H1 (cell line): ENCODE results near the gene SLC6A17. TPM values are rescaled to one million over a fixed set of nuclear protein-coding genes. Genes with fewer than 3 reads are reported as not detected.

Experiments
- CTCF ChIA-PET: fragments of 300-600 bp; sonication (Branson Sonifier 250); formaldehyde crosslinking; loops from one replicate; lab custom pipeline; 2021; ENCODE audit not compliant: partially characterized antibody; lab: Charles Lee
- POLR2A ChIA-PET: fragments of 300-600 bp; sonication (Branson Sonifier 250); formaldehyde crosslinking; loops from one replicate; lab custom pipeline; 2021; ENCODE audit warnings: inconsistent platforms; ENCODE audit not compliant: partially characterized antibody; lab: Charles Lee
- DNase-seq, 2 experiments: peaks; one replicate each; pipeline versions ENCODE4 v3.0.0 to v3.0.0-alpha.2; 2010 to 2022; ENCODE audit warnings: low spot score in 2 of 2, low read depth in 1 of 2, mixed read lengths in 1 of 2
- FAIRE-seq: peaks from 2 replicates; lab custom pipeline; 2011; peaks lifted over from hg19 to GRCh38; lab: Jason Lieb, UNC
- H2AFZ ChIP-seq: 2 replicates; pipeline ENCODE4 v1.8.1; 2012; ENCODE audit warnings: low read length, inconsistent platforms
- H2AK5ac ChIP-seq: 2 replicates; pipeline ENCODE4 v1.6.1; 2013; ENCODE audit warnings: low read depth, low read length
- H2BK120ac ChIP-seq: replicated peaks from 2 replicates; pipeline ENCODE3; 2013; ENCODE audit warnings: low read depth, low read length, inconsistent platforms
- H2BK12ac ChIP-seq: 2 replicates; pipeline ENCODE4 v1.6.1; 2013; ENCODE audit warnings: low read depth, low read length
- H2BK15ac ChIP-seq: 2 replicates; pipeline ENCODE4 v1.6.1; 2013; ENCODE audit warnings: low read length
- H2BK20ac ChIP-seq: 2 replicates; pipeline ENCODE4 v1.6.1; 2013; ENCODE audit warnings: low read length
- H2BK5ac ChIP-seq: 2 replicates; pipeline ENCODE4 v1.6.1; 2013; ENCODE audit warnings: low read depth, low read length
- H3K14ac ChIP-seq: 2 replicates; pipeline ENCODE4 v1.6.1; 2013; ENCODE audit warnings: inconsistent platforms; ENCODE audit not compliant: insufficient read length
- H3K18ac ChIP-seq: 2 replicates; pipeline ENCODE4 v1.6.1; 2013; ENCODE audit warnings: low read length; ENCODE audit errors: extremely low read depth
- H3K23ac ChIP-seq: 2 replicates; pipeline ENCODE4 v1.6.1; 2013; ENCODE audit warnings: inconsistent platforms; ENCODE audit not compliant: insufficient read length
- H3K23me2 ChIP-seq: 2 replicates; pipeline ENCODE4 v1.6.1; 2013; ENCODE audit warnings: low read depth, low read length
- H3K27ac ChIP-seq: 2 replicates; pipeline ENCODE4 v1.6.1; 2011; ENCODE audit warnings: low read depth, low read length, inconsistent platforms
- H3K27me3 ChIP-seq, 4 experiments: replicated peaks in 1 of 4; 1 replicate in 1 of 4; 2 replicates in 3 of 4; pipeline versions ENCODE4 v1.6.1 to v1.8.1; 2011 to 2013; ENCODE audit warnings: low read length in 3 of 4, mild to moderate bottlenecking in 3 of 4, inconsistent platforms in 2 of 4, mixed read lengths in 2 of 4, moderate library complexity in 1 of 4; ENCODE audit not compliant: control insufficient read depth in 3 of 4, insufficient read depth in 3 of 4; ENCODE audit errors: extremely low read depth in 1 of 4
- H3K36me3 ChIP-seq, 4 experiments: 2 replicates each; pipeline versions ENCODE4 v1.6.1 to v1.8.1; 2011 to 2013; ENCODE audit warnings: mild to moderate bottlenecking in 4 of 4, low read length in 3 of 4, moderate library complexity in 2 of 4, control low read depth in 1 of 4, inconsistent platforms in 1 of 4; ENCODE audit not compliant: insufficient read depth in 4 of 4, control insufficient read depth in 2 of 4
- H3K4ac ChIP-seq: replicated peaks from 2 replicates; pipeline ENCODE3; 2013; ENCODE audit warnings: low read length, low read depth, mixed read lengths, inconsistent platforms; ENCODE audit not compliant: insufficient read length
- H3K4me1 ChIP-seq, 4 experiments: replicated peaks in 1 of 4; 1 replicate in 1 of 4; 2 replicates in 3 of 4; pipeline versions ENCODE4 v1.6.1 to v1.8.1; 2011 to 2013; ENCODE audit warnings: low read length in 3 of 4, inconsistent platforms in 2 of 4, mixed read lengths in 1 of 4; ENCODE audit not compliant: insufficient read depth in 4 of 4, control insufficient read depth in 3 of 4
- H3K4me2 ChIP-seq, 2 experiments: 2 replicates each; pipeline versions ENCODE4 v1.6.1 to v1.8.1; 2011 to 2013; ENCODE audit warnings: low read depth in 2 of 2, low read length in 2 of 2, control low read depth in 1 of 2, inconsistent platforms in 1 of 2, mild to moderate bottlenecking in 1 of 2; ENCODE audit not compliant: insufficient read depth in 1 of 2
- H3K4me3 ChIP-seq, 4 experiments: fragments of 200-600, 300-600 bp in 1 of 4; sonication (generic), shearing (Covaris generic), sonication (Bioruptor Twin) in 1 of 4; 2 replicates each; pipeline versions ENCODE4 v1.5.1 to v1.8.1; 2011 to 2016; ENCODE audit warnings: low read length in 4 of 4, low read depth in 3 of 4, control low read depth in 2 of 4, inconsistent platforms in 2 of 4, mild to moderate bottlenecking in 2 of 4, mixed read lengths in 1 of 4, moderate library complexity in 1 of 4; ENCODE audit not compliant: insufficient read depth in 2 of 4; ENCODE audit errors: extremely low read depth in 1 of 4
- H3K56ac ChIP-seq: replicated peaks from 2 replicates; pipeline ENCODE3; 2013; ENCODE audit warnings: low read depth, mild to moderate bottlenecking, mixed read lengths, low read length, inconsistent platforms; ENCODE audit not compliant: insufficient read length
- H3K79me1 ChIP-seq: 2 replicates; pipeline ENCODE4 v1.6.1; 2013; ENCODE audit warnings: low read depth, low read length, control low read depth
- H3K79me2 ChIP-seq, 2 experiments: 2 replicates each; pipeline versions ENCODE4 v1.6.1 to v1.8.1; 2012 to 2013; ENCODE audit warnings: low read length in 2 of 2, mild to moderate bottlenecking in 2 of 2, inconsistent platforms in 1 of 2; ENCODE audit not compliant: insufficient read depth in 2 of 2, control insufficient read depth in 1 of 2
- H3K9ac ChIP-seq, 4 experiments: replicated peaks in 1 of 4; 1 replicate in 1 of 4; 2 replicates in 3 of 4; pipeline versions ENCODE4 v1.6.1 to v1.8.1; 2011 to 2013; ENCODE audit warnings: low read depth in 3 of 4, low read length in 3 of 4, control low read depth in 2 of 4, mild to moderate bottlenecking in 2 of 4, moderate library complexity in 2 of 4, inconsistent platforms in 1 of 4; ENCODE audit errors: extremely low read depth in 1 of 4
- H3K9me3 ChIP-seq, 2 experiments: 2 replicates each; pipeline versions ENCODE4 v1.6.1 to v1.8.1; 2012 to 2013; ENCODE audit warnings: mild to moderate bottlenecking in 2 of 2, moderate library complexity in 2 of 2, control low read depth in 1 of 2, inconsistent platforms in 1 of 2, low read depth in 1 of 2, low read length in 1 of 2, mixed read lengths in 1 of 2; ENCODE audit not compliant: insufficient read depth in 2 of 2
- H4K20me1 ChIP-seq, 2 experiments: replicated peaks in 1 of 2; 2 replicates each; pipeline versions ENCODE3 to v1.8.1; 2011 to 2013; ENCODE audit warnings: inconsistent platforms in 2 of 2, low read length in 2 of 2, mild to moderate bottlenecking in 1 of 2; ENCODE audit not compliant: insufficient read depth in 2 of 2, control insufficient read depth in 1 of 2
- H4K5ac ChIP-seq: 2 replicates; pipeline ENCODE4 v1.6.1; 2013; ENCODE audit warnings: low read length, low read depth, mixed read lengths, inconsistent platforms; ENCODE audit not compliant: insufficient read length
- H4K8ac ChIP-seq: 2 replicates; pipeline ENCODE4 v1.8.0; 2013; ENCODE audit warnings: mild to moderate bottlenecking, moderate library complexity, low read length, inconsistent platforms; ENCODE audit not compliant: insufficient read depth; ENCODE audit errors: extremely low read depth
- H4K91ac ChIP-seq: replicated peaks from 2 replicates; pipeline ENCODE3; 2013; ENCODE audit warnings: low read length, mixed read lengths, inconsistent platforms; ENCODE audit not compliant: insufficient read length
- CBX8 ChIP-seq: fragments of 300-800, 300-1000 bp; sonication (generic); IDR thresholded peaks from 2 replicates; pipeline ENCODE4 v1.7.1; 2016; ENCODE audit warnings: low read depth, low read length, borderline replicate concordance
- CREB1 ChIP-seq: IDR thresholded peaks from 2 replicates; pipeline ENCODE4 v1.6.1; 2012; ENCODE audit warnings: inconsistent platforms
- KDM4A ChIP-seq: IDR thresholded peaks from one replicate; pipeline ENCODE4 v1.7.1; 2012; ENCODE audit warnings: low read depth, mild to moderate bottlenecking, moderate library complexity, low read length, inconsistent platforms; ENCODE audit not compliant: severe bottlenecking
- TEAD4 ChIP-seq: IDR thresholded peaks from 2 replicates; pipeline ENCODE4 v1.6.1; 2012; ENCODE audit warnings: low read depth, low read length, inconsistent platforms, mixed read lengths
- WGBS, 2 experiments: shearing (Covaris generic) in 1 of 2; methylation state at CpG; one replicate each; pipeline versions ENCODE4 v1.1.6 to v1.1.7; 2013 to 2015; ENCODE audit warnings: low lambda C conversion rate in 2 of 2, mixed read lengths in 2 of 2, inconsistent platforms in 1 of 2, low coverage in 1 of 2, missing lambda C conversion rate in 1 of 2; ENCODE audit not compliant: insufficient replicate concordance in 2 of 2, insufficient coverage in 1 of 2, insufficient read length in 1 of 2; ENCODE audit errors: extremely low coverage in 1 of 2, missing lambda C conversion rate in 1 of 2; 5-methylcytosine and 5-hydroxymethylcytosine counted together
- polyA plus RNA-seq, 7 experiments: library from polyadenylated mRNA; depleted of rRNA in 3 of 7; stranded (reverse) in 5 of 7; unstranded in 2 of 7; fragments of >200 nt in 5 of 7; fragments of 200-250 nt in 2 of 7; gene quantifications; 1 replicate in 5 of 7; 2 replicates in 1 of 7; 4 replicates in 1 of 7; pipeline versions ENCODE4 v1.2.1 to v1.2.3, GENCODE V29; 2011 to 2013; ENCODE audit warnings: missing spikeins in 2 of 7, mixed read lengths in 2 of 7
- total RNA-seq: library from RNA; stranded (reverse); fragmentation: NEBNext Ultra II Directional; extraction: Animal tissue kit (Norgen Biotek cat#: 25700); gene quantifications from 2 replicates; pipeline ENCODE4 v1.2.1, GENCODE V29; 2021

Gene SLC6A17
- total and polyA plus RNA-seq, 2 of the 8 experiments (the other 6 are each of a cell fraction or from before 2014, with no cell fraction given), result 0.15 to 0.28 TPM

DNA sequence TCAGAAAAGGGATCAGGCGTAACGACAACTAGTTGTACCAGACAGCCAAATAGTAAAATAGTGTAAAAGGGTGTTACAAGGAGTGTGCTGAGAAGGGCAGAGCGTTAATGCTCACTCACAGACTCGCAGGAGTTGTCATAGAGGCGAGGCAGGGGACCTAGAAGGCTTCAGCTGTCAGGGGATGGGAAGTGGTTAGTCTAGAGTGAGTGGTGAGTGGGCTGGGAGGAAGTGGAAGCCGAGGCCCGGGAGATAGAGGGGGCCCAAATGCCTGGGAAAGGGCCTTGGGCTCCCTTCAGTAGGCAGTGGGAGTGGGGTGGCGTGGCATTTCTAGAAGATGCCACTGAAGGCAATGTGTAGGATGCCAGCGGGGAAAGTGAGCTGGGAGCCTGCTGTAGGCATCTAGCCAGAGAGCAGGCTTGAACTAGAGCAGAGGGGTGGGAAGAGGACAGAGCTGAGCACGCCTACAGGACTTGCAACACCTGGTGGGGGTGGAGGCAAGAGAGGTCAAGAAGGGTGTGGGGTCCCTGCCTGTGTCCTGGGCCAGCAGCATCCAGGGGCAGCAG lies 10.3 kb downstream of the SLC6A17 start:
- Histone ChIP-seq H3K18ac (no peak overlapping the region), H3K4me3 (no peak overlapping the region), H3K9ac (no peak overlapping the region), H2BK20ac (no peak overlapping the region), H3K4me1 (no peaks in the 10 kb centered on the region), H3K56ac (no peak overlapping the region), H2BK12ac (no peak overlapping the region), H2BK5ac (no peak overlapping the region; the same call in 1 of the 2 replicates), H3K14ac (no peak overlapping the region), H4K91ac (no peak overlapping the region), H3K4me2 (no peak overlapping the region), H4K20me1 (peaks cover 2 to 5% of the 10 kb centered on the region in 2 experiments), H3K27me3 (peaks cover 0 to 4% (median under 1%) of the 10 kb centered on the region in 4 experiments; a peak in 2 of 7 replicates), H2BK120ac (no peak overlapping the region), H3K36me3 (no peaks in the 10 kb centered on the region), H3K4ac (no peak overlapping the region), H3K23ac (no peak overlapping the region), H3K79me2 (no peaks in the 10 kb centered on the region), H2BK15ac (no peak overlapping the region), H3K79me1 (no peaks in the 10 kb centered on the region), H3K27ac (no peak overlapping the region), H2AK5ac (no peak overlapping the region), H4K8ac (peak overlapping the region; percentile 29; the same call in 1 of the 2 replicates), H4K5ac (no peak overlapping the region), H3K9me3 (no peaks in the 10 kb centered on the region), H3K23me2 (no peaks in the 10 kb centered on the region), H2AFZ (no peak overlapping the region)
- WGBS, 2 experiments, result 90% methylated on average over 10 of the region's 10 CpGs; no CpG with 5 or more reads in 1 of the 2 experiments
- no peak for FAIRE-seq
- ChIA-PET CTCF (interaction anchor here (1.2 to 4.6 kb wide), 5 partner anchors 9 to 300 kb away, joined by 3 to 20 read pairs (median 5); partner anchors contain the start of gene SLC6A17), POLR2A (no interaction called here)
- no peak for DNase-seq
- TF ChIP-seq KDM4A (no peak), CBX8 (no peak), TEAD4 (no peak), CREB1 (no peak)
